ENCODE results near the gene APOE.

APOE gene

DNA sequence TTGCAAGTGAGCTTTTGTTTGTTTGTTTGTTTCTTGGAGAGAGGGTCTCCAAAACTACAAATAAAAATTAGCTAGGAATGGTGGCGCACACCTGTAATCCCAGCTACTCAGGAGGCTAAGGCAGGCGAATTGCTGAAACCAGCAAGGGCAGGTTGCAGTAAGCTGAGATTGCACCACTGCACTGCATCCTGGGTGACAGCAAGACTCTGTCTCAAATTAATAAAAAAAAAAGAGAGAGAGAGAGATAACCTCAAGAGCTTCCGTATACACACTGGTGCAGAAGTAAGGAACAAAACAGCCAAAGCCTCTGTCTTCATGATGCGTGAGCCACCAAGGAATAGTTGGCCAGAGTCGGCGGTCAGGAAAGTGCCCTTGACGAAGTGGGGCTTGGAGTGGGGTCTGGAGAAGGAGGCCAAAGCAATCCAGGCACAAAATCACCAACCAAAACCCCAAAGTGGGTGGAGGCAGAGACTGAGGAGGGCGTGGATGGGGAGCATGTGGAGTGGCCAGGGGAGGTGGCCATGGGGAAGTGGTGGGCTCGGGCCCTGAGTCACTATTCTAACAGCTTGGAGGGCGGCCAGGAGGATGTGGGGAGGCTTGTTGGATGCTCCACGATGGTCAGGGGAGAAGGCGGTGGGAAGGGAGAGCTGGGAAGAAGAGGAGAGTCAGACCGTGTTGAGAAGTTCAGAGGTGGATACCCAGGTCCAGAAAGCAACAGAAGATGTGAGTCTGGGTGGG lies 35.7 kb upstream of the APOE start:
- H3K27me3 ChIP-seq (ENCODE audit: low read depth, low read length): no peaks in the 10 kb centered on the region; the same call in none of the 2 replicates
- H4K20me1 ChIP-seq (ENCODE audit: insufficient read depth, low read length): no peaks in the 10 kb centered on the region
- H3K36me3 ChIP-seq (replicated peaks; ENCODE audit: low read depth, low read length): no peaks in the 10 kb centered on the region
- H3K27ac ChIP-seq (ENCODE audit: low read length): no peak overlapping the region
- H3K79me2 ChIP-seq (ENCODE audit: low read length): no peaks in the 10 kb centered on the region
- no peak for TF ChIP-seq CTCF (IDR thresholded peaks at IDR 0.05; ENCODE audit: low read depth, low read length)
- TF ChIP-seq EZH2phosphoT487 (IDR thresholded peaks at IDR 0.05; ENCODE audit: low read depth): no peak
- no peak overlapping the region for H3K4me2 ChIP-seq (ENCODE audit: low read length)
- H3K9me3 ChIP-seq (ENCODE audit: insufficient read depth, low read length): no peaks in the 10 kb centered on the region
- no peak overlapping the region for H3K9ac ChIP-seq (ENCODE audit: low read length)
- H2AFZ ChIP-seq (ENCODE audit: low read depth, low read length): no peak overlapping the region
- no peaks in the 10 kb centered on the region for H3K4me1 ChIP-seq (ENCODE audit: low read length)
- no peak overlapping the region for H3K4me3 ChIP-seq (ENCODE audit: low read length)

DNA sequence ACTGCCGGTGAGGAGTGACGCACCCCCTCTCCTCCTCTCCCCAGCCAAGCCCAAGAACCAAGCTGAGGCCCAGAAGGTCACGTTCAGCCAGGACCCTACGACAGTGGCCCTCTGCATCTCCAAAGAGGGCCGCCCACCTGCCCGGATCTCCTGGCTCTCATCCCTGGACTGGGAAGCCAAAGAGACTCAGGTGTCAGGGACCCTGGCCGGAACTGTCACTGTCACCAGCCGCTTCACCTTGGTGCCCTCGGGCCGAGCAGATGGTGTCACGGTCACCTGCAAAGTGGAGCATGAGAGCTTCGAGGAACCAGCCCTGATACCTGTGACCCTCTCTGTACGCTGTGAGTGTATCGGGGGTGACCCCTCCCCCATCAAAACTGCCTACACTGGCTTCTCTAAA lies 33.8 kb upstream of the APOE start:
- Histone ChIP-seq H3K27ac (ENCODE audit: low read length) (no peak overlapping the region), H2AFZ (ENCODE audit: low read depth, low read length) (no peak overlapping the region), H3K4me3 (ENCODE audit: low read length) (no peak overlapping the region), H3K36me3 (replicated peaks; ENCODE audit: low read depth, low read length) (no peaks in the 10 kb centered on the region), H3K27me3 (ENCODE audit: low read depth, low read length) (peaks cover 4% of the 10 kb centered on the region; the same call in 1 of the 2 replicates), H3K9me3 (ENCODE audit: insufficient read depth, low read length) (no peaks in the 10 kb centered on the region), H4K20me1 (ENCODE audit: insufficient read depth, low read length) (no peaks in the 10 kb centered on the region), H3K79me2 (ENCODE audit: low read length) (no peaks in the 10 kb centered on the region), H3K4me2 (ENCODE audit: low read length) (no peak overlapping the region), H3K9ac (ENCODE audit: low read length) (no peak overlapping the region), H3K4me1 (ENCODE audit: low read length) (no peaks in the 10 kb centered on the region)
- TF ChIP-seq EZH2phosphoT487 (IDR thresholded peaks at IDR 0.05; ENCODE audit: low read depth) (no peak), CTCF (IDR thresholded peaks at IDR 0.05; ENCODE audit: low read depth, low read length) (no peak)

GRCh38 chr19:44872661-44873060 lies 32.9 kb upstream of the APOE start:
- TF ChIP-seq CTCF (IDR thresholded peaks at IDR 0.05; ENCODE audit: low read depth, low read length) (no peak), EZH2phosphoT487 (IDR thresholded peaks at IDR 0.05; ENCODE audit: low read depth) (no peak)
- Histone ChIP-seq H3K36me3 (replicated peaks; ENCODE audit: low read depth, low read length) (no peaks in the 10 kb centered on the region), H3K4me2 (ENCODE audit: low read length) (no peak overlapping the region), H2AFZ (ENCODE audit: low read depth, low read length) (no peak overlapping the region), H3K4me3 (ENCODE audit: low read length) (no peak overlapping the region), H3K9ac (ENCODE audit: low read length) (no peak overlapping the region), H3K79me2 (ENCODE audit: low read length) (no peaks in the 10 kb centered on the region), H3K4me1 (ENCODE audit: low read length) (no peaks in the 10 kb centered on the region), H3K27me3 (ENCODE audit: low read depth, low read length) (peaks cover 4% of the 10 kb centered on the region; the same call in 1 of the 2 replicates), H4K20me1 (ENCODE audit: insufficient read depth, low read length) (no peaks in the 10 kb centered on the region), H3K27ac (ENCODE audit: low read length) (no peak overlapping the region), H3K9me3 (ENCODE audit: insufficient read depth, low read length) (no peaks in the 10 kb centered on the region)

- Histone ChIP-seq H3K4me3 (ENCODE audit: low read length) (no peak overlapping the region), H3K4me2 (ENCODE audit: low read length) (no peak overlapping the region), H3K27me3 (ENCODE audit: low read depth, low read length) (peaks cover 9% of the 10 kb centered on the region; the same call in 1 of the 2 replicates), H3K9ac (ENCODE audit: low read length) (no peak overlapping the region), H4K20me1 (ENCODE audit: insufficient read depth, low read length) (no peaks in the 10 kb centered on the region), H3K79me2 (ENCODE audit: low read length) (no peaks in the 10 kb centered on the region), H3K36me3 (replicated peaks; ENCODE audit: low read depth, low read length) (no peaks in the 10 kb centered on the region), H3K27ac (ENCODE audit: low read length) (no peak overlapping the region), H3K9me3 (ENCODE audit: insufficient read depth, low read length) (no peaks in the 10 kb centered on the region), H2AFZ (ENCODE audit: low read depth, low read length) (no peak overlapping the region), H3K4me1 (ENCODE audit: low read length) (no peaks in the 10 kb centered on the region)
- TF ChIP-seq CTCF (IDR thresholded peaks at IDR 0.05; ENCODE audit: low read depth, low read length) (no peak), EZH2phosphoT487 (IDR thresholded peaks at IDR 0.05; ENCODE audit: low read depth) (no peak)
Measured at GRCh38 chr19:44874317-44874716, 31.3 kb upstream of the APOE start.
